K562 (cell line): ENCODE results near the gene SARS2. TPM values are rescaled to one million over a fixed set of nuclear protein-coding genes. Genes with fewer than 3 reads are reported as not detected.

ENCODE experiments used
- GTF2A2 ChIP-seq: IDR thresholded peaks from 2 replicates; pipeline ENCODE4 v1.6.1; 2016; ENCODE audit warnings: mild to moderate bottlenecking, missing genetic modification characterization, missing compliant biosample characterization
- MEF2A ChIP-seq: IDR thresholded peaks from 2 replicates; pipeline ENCODE4 v1.6.1; 2011; ENCODE audit warnings: low read depth, mild to moderate bottlenecking, low read length, moderate library complexity; ENCODE audit not compliant: control insufficient read depth
- NCOA6 ChIP-seq: fragments of 450-650 bp; IDR thresholded peaks from 2 replicates; pipeline ENCODE4 v1.6.1; 2017; ENCODE audit warnings: mild to moderate bottlenecking
- PHF21A ChIP-seq: fragments of 450-650 bp; IDR thresholded peaks from 2 replicates; pipeline ENCODE4 v1.6.1; 2017; ENCODE audit warnings: low read depth, borderline replicate concordance
- ZSCAN29 ChIP-seq: fragments of 450-650 bp; IDR thresholded peaks from 2 replicates; pipeline ENCODE4 v1.6.1; 2017
- polyA plus RNA-seq, 8 experiments: library from polyadenylated mRNA; depleted of rRNA in 4 of 8; stranded (reverse) in 5 of 8; unstranded in 3 of 8; fragments of >200 nt; fragmentation: Nextera tagmentation in 2 of 8; fragmentation: Illumina TruSeq in 1 of 8; extraction: Ambion mirVana in 2 of 8; extraction: Trizol in 1 of 8; gene quantifications; 2 replicates each; pipeline versions ENCODE4 v1.2.1 to v1.2.3, GENCODE V29; 2011 to 2014; ENCODE audit warnings: inconsistent platforms in 1 of 8, missing spikeins in 1 of 8
- total RNA-seq, 7 experiments: library from RNA; depleted of rRNA in 6 of 7; stranded (reverse); fragments of >200 nt in 6 of 7; fragmentation: Illumina TruSeq in 2 of 7; extraction: Trizol in 2 of 7; gene quantifications; 2 replicates each; pipeline versions ENCODE4 v1.2.1 to v1.2.3, GENCODE V29; 2011 to 2021; ENCODE audit warnings: low replicate concordance in 1 of 7
- TF ChIP-seq, protein P1 (sequence below), 2 experiments: fragments of 450-650 bp; formaldehyde crosslinking in 1 of 2; IDR thresholded peaks; 2 replicates each; pipeline versions ENCODE4 v1.4.0 to v1.6.1; 2014 to 2020; ENCODE audit warnings: mild to moderate bottlenecking in 2 of 2, borderline replicate concordance in 1 of 2, low read depth in 1 of 2
- TF ChIP-seq, protein P2 (sequence below): sonication (generic); formaldehyde crosslinking; IDR thresholded peaks from 2 replicates; pipeline ENCODE4 v1.8.0; 2023; ENCODE audit warnings: mild to moderate bottlenecking, missing genetic modification reagents
- TF ChIP-seq, protein P3 (sequence below): fragments of 450-650 bp; formaldehyde crosslinking; IDR thresholded peaks from 2 replicates; pipeline ENCODE4 v1.4.0; 2020; ENCODE audit warnings: mild to moderate bottlenecking, moderate library complexity
- TF ChIP-seq, protein P4 (sequence below): sonication (generic); formaldehyde crosslinking; IDR thresholded peaks from 2 replicates; pipeline ENCODE4 v1.8.0; 2022; ENCODE audit warnings: mild to moderate bottlenecking, missing genetic modification reagents, borderline replicate concordance
- TF ChIP-seq, protein P5 (sequence below): fragments of 250-450 bp; sonication (Bioruptor Pico); IDR thresholded peaks from 2 replicates; pipeline ENCODE4 v1.5.0; 2020; ENCODE audit warnings: mild to moderate bottlenecking

SARS2 gene
- total and polyA plus RNA-seq, 9 of the 15 experiments (the other 6 are each of a cell fraction or from before 2014, with no cell fraction given): 3.1 to 59.1 (median 31.7) TPM

DNA sequence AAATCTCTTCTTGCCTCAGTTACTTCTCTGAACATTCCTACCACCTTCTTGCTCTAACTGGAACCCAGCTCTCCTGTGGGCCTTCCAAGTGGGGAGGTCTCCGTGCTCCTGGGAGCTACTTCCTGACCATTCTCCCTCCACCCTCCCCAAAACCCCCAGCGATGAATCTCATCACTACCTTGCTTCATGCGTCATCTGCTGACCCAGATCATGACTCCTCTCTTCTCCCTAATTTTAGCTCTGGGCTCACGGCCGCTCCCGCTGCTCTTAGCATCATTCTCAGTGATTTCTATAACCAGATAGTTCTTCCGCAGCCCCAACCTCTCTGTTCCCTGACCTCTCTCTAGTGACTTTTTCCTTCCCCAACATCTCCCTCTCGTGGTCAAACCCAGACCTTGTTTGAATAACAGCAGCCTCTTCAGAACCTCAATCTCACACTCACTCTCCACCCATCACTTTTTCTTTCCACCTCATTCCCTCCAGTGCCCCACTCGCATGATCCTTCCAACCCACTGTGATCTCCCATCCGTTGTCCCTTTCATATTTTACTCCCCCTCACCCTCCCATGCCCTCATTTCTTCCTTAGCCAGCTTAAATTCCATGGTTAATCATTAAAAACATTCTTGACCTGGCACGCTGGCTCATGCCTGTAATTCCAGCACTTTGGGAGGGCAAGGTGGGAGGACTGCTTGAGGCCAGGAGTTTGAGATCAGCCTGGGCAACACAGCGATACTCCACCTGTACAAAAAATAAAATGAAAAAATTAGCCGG, 22.0 kb upstream of the SARS2 start (continued):
- TF ChIP-seq, protein P1, sequence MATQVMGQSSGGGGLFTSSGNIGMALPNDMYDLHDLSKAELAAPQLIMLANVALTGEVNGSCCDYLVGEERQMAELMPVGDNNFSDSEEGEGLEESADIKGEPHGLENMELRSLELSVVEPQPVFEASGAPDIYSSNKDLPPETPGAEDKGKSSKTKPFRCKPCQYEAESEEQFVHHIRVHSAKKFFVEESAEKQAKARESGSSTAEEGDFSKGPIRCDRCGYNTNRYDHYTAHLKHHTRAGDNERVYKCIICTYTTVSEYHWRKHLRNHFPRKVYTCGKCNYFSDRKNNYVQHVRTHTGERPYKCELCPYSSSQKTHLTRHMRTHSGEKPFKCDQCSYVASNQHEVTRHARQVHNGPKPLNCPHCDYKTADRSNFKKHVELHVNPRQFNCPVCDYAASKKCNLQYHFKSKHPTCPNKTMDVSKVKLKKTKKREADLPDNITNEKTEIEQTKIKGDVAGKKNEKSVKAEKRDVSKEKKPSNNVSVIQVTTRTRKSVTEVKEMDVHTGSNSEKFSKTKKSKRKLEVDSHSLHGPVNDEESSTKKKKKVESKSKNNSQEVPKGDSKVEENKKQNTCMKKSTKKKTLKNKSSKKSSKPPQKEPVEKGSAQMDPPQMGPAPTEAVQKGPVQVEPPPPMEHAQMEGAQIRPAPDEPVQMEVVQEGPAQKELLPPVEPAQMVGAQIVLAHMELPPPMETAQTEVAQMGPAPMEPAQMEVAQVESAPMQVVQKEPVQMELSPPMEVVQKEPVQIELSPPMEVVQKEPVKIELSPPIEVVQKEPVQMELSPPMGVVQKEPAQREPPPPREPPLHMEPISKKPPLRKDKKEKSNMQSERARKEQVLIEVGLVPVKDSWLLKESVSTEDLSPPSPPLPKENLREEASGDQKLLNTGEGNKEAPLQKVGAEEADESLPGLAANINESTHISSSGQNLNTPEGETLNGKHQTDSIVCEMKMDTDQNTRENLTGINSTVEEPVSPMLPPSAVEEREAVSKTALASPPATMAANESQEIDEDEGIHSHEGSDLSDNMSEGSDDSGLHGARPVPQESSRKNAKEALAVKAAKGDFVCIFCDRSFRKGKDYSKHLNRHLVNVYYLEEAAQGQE (IDR thresholded peaks at IDR 0.05; ENCODE audit: borderline replicate concordance): peak; percentile 36; the same call in 1 of the 2 replicates
- TF ChIP-seq, protein P1 (CRISPR knock-in tag; IDR thresholded peaks at IDR 0.05; ENCODE audit: low read depth): no peak
- TF ChIP-seq PHF21A (no peak), GTF2A2 (no peak), NCOA6 (no peak), ZSCAN29 (no peak), MEF2A (no peak)
- TF ChIP-seq, protein P2, sequence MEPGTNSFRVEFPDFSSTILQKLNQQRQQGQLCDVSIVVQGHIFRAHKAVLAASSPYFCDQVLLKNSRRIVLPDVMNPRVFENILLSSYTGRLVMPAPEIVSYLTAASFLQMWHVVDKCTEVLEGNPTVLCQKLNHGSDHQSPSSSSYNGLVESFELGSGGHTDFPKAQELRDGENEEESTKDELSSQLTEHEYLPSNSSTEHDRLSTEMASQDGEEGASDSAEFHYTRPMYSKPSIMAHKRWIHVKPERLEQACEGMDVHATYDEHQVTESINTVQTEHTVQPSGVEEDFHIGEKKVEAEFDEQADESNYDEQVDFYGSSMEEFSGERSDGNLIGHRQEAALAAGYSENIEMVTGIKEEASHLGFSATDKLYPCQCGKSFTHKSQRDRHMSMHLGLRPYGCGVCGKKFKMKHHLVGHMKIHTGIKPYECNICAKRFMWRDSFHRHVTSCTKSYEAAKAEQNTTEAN (CRISPR knock-in tag): no peak
- TF ChIP-seq, protein P3, sequence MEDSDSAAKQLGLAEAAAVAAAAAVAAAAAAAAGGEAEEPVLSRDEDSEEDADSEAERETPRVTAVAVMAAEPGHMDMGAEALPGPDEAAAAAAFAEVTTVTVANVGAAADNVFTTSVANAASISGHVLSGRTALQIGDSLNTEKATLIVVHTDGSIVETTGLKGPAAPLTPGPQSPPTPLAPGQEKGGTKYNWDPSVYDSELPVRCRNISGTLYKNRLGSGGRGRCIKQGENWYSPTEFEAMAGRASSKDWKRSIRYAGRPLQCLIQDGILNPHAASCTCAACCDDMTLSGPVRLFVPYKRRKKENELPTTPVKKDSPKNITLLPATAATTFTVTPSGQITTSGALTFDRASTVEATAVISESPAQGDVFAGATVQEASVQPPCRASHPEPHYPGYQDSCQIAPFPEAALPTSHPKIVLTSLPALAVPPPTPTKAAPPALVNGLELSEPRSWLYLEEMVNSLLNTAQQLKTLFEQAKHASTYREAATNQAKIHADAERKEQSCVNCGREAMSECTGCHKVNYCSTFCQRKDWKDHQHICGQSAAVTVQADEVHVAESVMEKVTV (CRISPR knock-in tag): no peak
- TF ChIP-seq, protein P4, sequence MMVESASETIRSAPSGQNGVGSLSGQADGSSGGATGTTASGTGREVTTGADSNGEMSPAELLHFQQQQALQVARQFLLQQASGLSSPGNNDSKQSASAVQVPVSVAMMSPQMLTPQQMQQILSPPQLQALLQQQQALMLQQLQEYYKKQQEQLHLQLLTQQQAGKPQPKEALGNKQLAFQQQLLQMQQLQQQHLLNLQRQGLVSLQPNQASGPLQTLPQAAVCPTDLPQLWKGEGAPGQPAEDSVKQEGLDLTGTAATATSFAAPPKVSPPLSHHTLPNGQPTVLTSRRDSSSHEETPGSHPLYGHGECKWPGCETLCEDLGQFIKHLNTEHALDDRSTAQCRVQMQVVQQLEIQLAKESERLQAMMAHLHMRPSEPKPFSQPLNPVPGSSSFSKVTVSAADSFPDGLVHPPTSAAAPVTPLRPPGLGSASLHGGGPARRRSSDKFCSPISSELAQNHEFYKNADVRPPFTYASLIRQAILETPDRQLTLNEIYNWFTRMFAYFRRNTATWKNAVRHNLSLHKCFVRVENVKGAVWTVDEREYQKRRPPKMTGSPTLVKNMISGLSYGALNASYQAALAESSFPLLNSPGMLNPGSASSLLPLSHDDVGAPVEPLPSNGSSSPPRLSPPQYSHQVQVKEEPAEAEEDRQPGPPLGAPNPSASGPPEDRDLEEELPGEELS (CRISPR knock-in tag): no peak
- TF ChIP-seq, protein P5, sequence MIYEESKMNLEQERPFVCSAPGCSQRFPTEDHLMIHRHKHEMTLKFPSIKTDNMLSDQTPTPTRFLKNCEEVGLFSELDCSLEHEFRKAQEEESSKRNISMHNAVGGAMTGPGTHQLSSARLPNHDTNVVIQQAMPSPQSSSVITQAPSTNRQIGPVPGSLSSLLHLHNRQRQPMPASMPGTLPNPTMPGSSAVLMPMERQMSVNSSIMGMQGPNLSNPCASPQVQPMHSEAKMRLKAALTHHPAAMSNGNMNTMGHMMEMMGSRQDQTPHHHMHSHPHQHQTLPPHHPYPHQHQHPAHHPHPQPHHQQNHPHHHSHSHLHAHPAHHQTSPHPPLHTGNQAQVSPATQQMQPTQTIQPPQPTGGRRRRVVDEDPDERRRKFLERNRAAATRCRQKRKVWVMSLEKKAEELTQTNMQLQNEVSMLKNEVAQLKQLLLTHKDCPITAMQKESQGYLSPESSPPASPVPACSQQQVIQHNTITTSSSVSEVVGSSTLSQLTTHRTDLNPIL (CRISPR knock-in tag): no peak
